GM10248 (cell line): ENCODE measurements around the gene SV2C.
"Not testable (repeated sequence)": the region's sequence is repeated elsewhere in the genome, so short reads cannot be mapped to it uniquely, and the experiment has no call there.

Source experiments
- CTCF ChIA-PET: fragments of 300-600 bp; sonication (Branson Sonifier 250); formaldehyde crosslinking; extraction: SDS; loops from one replicate; lab custom pipeline; 2021; ENCODE audit warnings: antibody characterized with exemption; lab: Yijun Ruan, JAX
- POLR2A ChIA-PET: fragments of 350-650 bp; sonication (Branson Sonifier 250); formaldehyde crosslinking; extraction: SDS; loops from one replicate; lab custom pipeline; 2020; ENCODE audit warnings: antibody characterized with exemption; lab: Yijun Ruan, JAX
- DNase-seq: peaks from one replicate; pipeline ENCODE4 v3.0.0; 2012; ENCODE audit errors: extremely low spot score
- TF ChIP-seq, protein P1 (sequence below): IDR thresholded peaks from 2 replicates; pipeline ENCODE4 v1.5.1; 2012; ENCODE audit warnings: mild to moderate bottlenecking, low read depth; ENCODE audit errors: extremely low read depth, missing control alignments, control extremely low read depth

SV2C gene

DNA sequence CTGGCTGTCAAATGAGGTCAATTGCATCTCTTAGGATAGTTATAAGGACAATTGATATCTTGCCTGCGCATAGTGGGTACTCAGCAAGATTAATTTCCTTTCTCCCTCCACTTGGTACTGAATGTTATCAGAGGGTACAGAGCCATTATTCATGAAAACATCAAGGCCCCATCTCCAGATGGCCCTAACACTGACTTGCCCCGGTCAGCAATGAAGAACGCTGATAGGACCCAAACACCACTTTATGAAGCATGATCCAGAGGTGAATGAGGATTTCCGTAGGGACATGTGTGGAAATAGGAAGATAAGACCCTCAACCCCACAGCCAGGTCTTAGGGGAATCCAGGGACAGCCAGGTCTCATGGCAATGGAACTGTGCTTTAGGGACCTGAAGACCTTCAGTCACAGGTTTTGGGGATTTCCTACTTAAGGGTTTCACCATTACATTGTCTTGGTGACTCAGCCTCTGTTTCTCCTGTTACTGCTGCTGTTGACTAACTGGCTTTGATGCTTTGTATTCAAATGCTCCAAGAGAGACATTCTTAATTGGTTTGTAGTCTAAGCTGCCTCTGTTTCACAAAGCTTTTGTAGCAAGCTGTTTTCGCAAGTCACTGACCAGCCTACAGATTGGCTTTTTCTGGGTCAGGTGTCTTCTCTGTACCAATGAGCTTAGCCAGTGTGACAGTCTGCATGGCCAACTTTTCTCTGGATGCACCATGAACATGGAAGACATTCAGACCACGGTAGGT, 284.6 kb downstream of the SV2C start:
- CTCF ChIA-PET: no interaction called here
- POLR2A ChIA-PET: no interaction called here
- DNase-seq: peak; percentile 49
- TF ChIP-seq, protein P1, sequence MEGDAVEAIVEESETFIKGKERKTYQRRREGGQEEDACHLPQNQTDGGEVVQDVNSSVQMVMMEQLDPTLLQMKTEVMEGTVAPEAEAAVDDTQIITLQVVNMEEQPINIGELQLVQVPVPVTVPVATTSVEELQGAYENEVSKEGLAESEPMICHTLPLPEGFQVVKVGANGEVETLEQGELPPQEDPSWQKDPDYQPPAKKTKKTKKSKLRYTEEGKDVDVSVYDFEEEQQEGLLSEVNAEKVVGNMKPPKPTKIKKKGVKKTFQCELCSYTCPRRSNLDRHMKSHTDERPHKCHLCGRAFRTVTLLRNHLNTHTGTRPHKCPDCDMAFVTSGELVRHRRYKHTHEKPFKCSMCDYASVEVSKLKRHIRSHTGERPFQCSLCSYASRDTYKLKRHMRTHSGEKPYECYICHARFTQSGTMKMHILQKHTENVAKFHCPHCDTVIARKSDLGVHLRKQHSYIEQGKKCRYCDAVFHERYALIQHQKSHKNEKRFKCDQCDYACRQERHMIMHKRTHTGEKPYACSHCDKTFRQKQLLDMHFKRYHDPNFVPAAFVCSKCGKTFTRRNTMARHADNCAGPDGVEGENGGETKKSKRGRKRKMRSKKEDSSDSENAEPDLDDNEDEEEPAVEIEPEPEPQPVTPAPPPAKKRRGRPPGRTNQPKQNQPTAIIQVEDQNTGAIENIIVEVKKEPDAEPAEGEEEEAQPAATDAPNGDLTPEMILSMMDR: no peak

DNA sequence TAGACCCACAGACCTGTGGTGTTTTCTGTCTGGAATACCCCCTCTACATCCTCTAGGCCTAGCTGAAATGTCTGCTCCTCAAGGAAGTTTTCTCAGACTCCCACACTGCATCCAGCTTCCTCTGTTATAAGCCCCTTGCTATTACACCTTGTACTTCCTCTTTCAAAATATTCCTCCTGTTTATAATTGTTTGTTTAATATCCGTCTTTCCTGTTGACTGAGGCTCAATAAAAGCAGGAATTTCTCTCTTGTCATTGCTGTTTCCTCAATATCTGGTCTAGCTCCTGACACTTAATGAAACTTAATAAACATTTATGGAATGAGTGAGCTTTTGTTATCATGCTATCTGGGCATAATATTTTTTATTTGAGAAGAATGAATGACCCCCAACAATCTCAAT, 285.8 kb downstream of the SV2C start:
- ChIA-PET POLR2A (no interaction called here), CTCF (no interaction called here)

GRCh38 chr5:76369668-76370067, 286.5 kb downstream of the SV2C start:
- POLR2A ChIA-PET, DNase-seq, CTCF ChIA-PET: not testable (repeated sequence)

More for the DNA sequence above, 285.8 kb downstream of the SV2C start:
- no peak for DNase-seq
- TF ChIP-seq, protein P1: no peak

- TF ChIP-seq, protein P1: no peak
- ChIA-PET POLR2A (no interaction called here), CTCF (no interaction called here)
- no peak for DNase-seq
Observed at GRCh38 chr5:76371960-76372322, 288.8 kb downstream of the SV2C start.

DNA sequence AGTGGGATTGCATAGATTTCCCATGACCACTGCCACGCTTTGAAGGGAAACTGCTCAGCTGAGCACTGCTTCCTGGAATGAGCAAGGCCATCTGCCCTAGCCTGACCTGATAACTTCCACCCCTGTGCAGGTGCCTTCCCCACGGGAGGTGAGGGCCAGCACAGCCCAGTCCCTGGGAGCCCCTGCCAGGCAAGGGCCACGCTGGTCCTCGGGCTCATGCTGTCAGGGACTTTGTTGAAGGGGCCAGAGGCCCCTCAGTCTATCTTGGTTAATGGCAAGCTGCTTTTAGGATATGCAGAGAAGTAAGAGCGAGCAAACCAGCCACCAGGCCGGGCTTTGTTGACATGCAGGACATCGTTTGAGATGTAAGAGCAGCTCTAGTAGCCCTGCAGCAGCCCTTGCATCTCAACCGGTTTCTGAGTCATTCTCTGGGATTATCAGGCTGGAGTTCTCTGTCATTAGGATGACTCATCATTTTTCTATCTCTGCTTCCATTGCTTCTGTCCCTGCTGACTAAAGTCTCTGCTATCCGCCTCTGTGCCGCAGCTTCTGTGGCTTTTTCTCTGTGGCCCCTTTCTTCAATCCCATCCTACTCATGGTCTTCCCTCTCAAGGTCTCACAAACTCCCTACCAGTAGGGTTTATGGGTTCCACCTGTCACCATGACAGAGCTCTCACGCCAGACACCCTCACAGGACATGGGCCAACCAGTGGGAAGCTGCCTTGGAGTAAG, 289.3 kb downstream of the SV2C start:
- TF ChIP-seq, protein P1: no peak
- POLR2A ChIA-PET: interaction anchor here (0.6 kb wide), 1 partner anchor 1142 kb away, joined by 3 read pairs; no protein-coding TSS in a partner anchor
- CTCF ChIA-PET: interaction anchor here (0.6 kb wide), 1 partner anchor 23 kb away, joined by 3 read pairs; no protein-coding TSS in a partner anchor
- DNase-seq: no peak

- POLR2A ChIA-PET: no interaction called here
- CTCF ChIA-PET: interaction anchor here (1.2 to 2.5 kb wide), 2 partner anchors 10 to 27 kb away, joined by 3 to 7 read pairs; partner anchors contain the start of gene IQGAP2
- DNase-seq: no peak
- TF ChIP-seq, protein P1: no peak
Observed at GRCh38 chr5:76376148-76376865, 293.1 kb downstream of the SV2C start.
